ES-I3 (cell line): ENCODE results near the gene POLR2J.
"Not testable (repeated sequence)": the region's sequence is repeated elsewhere in the genome, so short reads cannot be mapped to it uniquely, and the experiment has no call there.

Experiments
- H3K36me3 ChIP-seq: 2 replicates; pipeline ENCODE4 v1.6.1; 2013; ENCODE audit warnings: mild to moderate bottlenecking, low read length, control low read depth, moderate library complexity; ENCODE audit not compliant: insufficient read depth
- H3K4me1 ChIP-seq: 2 replicates; pipeline ENCODE4 v1.6.1; 2013; ENCODE audit warnings: mild to moderate bottlenecking, control low read depth, low read length; ENCODE audit not compliant: insufficient read depth
- H3K9ac ChIP-seq: 2 replicates; pipeline ENCODE4 v1.6.1; 2013; ENCODE audit warnings: low read depth, mild to moderate bottlenecking, low read length, moderate library complexity
- H3K9me3 ChIP-seq: 2 replicates; pipeline ENCODE4 v1.6.1; 2013; ENCODE audit warnings: mild to moderate bottlenecking, low read length, moderate library complexity; ENCODE audit not compliant: control insufficient read depth, insufficient read depth

POLR2J gene

GRCh38 chr7:102478314-102479208 lies at the start of gene POLR2J:
TSS of gene POLR2J (minus strand) at chr7:102478922. CDS start at chr7:102478860, 62 bp downstream.
- H3K4me1 ChIP-seq, H3K9me3 ChIP-seq, H3K9ac ChIP-seq, H3K36me3 ChIP-seq: not testable (repeated sequence)

GRCh38 chr7:102527822-102528793 lies 49.4 kb upstream of the POLR2J start:
- not testable (repeated sequence) for H3K9ac ChIP-seq, H3K36me3 ChIP-seq, H3K9me3 ChIP-seq, H3K4me1 ChIP-seq

GRCh38 chr7:102527182-102527581 lies 48.5 kb upstream of the POLR2J start:
- not testable (repeated sequence) for H3K9me3 ChIP-seq, H3K4me1 ChIP-seq, H3K36me3 ChIP-seq, H3K9ac ChIP-seq

DNA sequence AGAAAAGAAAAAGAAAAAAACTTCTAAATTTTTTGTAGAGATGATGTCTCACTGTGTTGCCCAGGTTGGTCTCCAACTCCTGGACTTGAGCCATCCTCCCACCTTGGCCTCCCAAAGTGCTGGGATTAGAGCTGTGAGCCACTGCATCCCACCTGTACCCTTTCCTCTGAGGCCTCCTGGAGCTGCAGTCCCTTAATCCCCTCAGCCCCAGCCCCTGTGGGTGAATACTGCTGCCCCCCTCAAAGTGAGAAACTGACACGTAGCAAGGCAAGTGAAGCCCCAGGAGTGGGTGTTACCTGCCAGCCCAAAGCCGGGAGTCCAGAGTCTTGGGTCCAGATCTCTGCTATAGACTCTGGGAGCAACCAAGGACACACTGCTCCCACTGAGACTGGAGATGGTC lies 46.1 kb upstream of the POLR2J start:
- H3K9ac ChIP-seq, H3K9me3 ChIP-seq, H3K4me1 ChIP-seq, H3K36me3 ChIP-seq: not testable (repeated sequence)

- not testable (repeated sequence) for H3K9ac ChIP-seq, H3K4me1 ChIP-seq, H3K36me3 ChIP-seq, H3K9me3 ChIP-seq
Observed at GRCh38 chr7:102520797-102521196, 42.1 kb upstream of the POLR2J start.

DNA sequence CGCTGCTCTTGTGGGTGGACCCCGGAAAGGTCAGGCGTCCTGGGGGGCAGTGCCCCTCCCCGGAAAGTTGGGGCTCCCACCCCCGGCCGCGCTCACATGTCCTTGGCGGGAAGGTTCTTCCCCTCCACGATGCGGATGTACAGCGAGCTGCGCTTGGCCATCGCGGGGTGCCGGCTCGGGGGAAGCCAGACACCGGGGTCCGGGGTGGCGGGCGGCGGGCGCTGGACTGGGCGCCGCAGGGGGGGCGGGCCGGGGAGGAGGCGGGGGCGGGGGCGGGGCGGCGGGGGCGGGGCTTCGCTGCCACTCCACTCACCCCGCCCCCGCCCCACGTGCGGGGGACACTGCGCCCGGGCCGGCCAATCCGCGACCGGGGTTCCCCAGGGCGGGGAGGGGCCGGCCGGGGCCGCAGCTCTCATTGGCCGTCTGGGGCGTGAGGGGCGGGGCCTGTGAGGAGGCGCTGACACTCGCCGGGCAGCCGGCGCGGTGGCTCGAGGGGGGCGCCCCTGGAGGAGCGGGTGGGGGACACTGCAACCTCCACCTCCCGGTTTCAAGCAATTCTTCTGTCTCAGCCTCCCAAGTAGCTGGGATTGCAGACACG lies 38.9 kb upstream of the POLR2J start, which contains the start of gene RASA4B:
TSS of gene RASA4B (minus strand) at position 228 of the 598 bp plus-strand sequence. CDS start at position 161, 67 bp downstream.
- not testable (repeated sequence) for H3K4me1 ChIP-seq, H3K9ac ChIP-seq, H3K9me3 ChIP-seq, H3K36me3 ChIP-seq

- not testable (repeated sequence) for H3K9me3 ChIP-seq, H3K36me3 ChIP-seq, H3K9ac ChIP-seq, H3K4me1 ChIP-seq
Observed at GRCh38 chr7:102516951-102517350, 38.2 kb upstream of the POLR2J start.

- H3K9me3 ChIP-seq, H3K4me1 ChIP-seq, H3K9ac ChIP-seq, H3K36me3 ChIP-seq: not testable (repeated sequence)
Observed at GRCh38 chr7:102515889-102516288, 37.2 kb upstream of the POLR2J start.

DNA sequence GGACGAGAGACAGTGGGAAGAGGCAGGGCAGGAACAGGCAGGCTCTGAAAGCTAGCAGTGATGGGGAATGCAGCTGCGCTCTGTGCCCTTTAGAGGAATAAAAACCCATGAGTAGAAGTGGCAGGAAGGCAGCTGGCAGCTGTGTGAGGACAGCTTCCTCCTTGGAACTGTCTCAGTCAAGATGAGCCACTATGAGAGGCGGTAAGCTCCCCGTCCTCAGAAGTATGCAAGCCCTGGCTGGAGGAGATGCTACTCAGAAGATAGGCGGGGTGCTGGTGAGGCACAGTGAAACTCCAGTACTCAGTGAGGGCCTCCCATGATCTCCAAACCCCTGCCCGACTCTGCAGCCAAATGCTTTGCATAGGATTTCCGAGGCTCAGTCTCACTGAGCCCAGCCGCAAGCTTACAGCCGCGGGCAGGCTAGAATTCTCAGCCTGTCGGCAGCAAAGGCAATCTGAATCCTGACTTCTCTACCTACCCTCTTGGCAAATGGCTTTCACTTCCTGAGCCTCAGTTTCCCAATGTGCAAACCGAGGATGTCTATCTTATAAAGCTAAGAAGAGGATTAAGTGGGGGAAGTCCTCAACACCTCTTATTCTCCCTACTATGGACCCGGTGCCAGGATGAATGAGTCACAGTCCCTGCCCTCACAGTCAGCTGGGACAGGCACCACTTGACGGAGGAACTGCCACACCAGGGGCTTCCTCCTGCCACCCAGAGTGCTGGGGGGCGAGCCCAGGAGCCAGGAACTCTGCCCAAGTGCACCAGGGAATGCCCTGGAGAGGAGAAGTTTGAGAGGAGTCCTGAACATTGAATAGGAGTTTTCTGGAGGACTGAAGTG lies 36.4 kb upstream of the POLR2J start:
- not testable (repeated sequence) for H3K4me1 ChIP-seq, H3K36me3 ChIP-seq, H3K9me3 ChIP-seq, H3K9ac ChIP-seq

DNA sequence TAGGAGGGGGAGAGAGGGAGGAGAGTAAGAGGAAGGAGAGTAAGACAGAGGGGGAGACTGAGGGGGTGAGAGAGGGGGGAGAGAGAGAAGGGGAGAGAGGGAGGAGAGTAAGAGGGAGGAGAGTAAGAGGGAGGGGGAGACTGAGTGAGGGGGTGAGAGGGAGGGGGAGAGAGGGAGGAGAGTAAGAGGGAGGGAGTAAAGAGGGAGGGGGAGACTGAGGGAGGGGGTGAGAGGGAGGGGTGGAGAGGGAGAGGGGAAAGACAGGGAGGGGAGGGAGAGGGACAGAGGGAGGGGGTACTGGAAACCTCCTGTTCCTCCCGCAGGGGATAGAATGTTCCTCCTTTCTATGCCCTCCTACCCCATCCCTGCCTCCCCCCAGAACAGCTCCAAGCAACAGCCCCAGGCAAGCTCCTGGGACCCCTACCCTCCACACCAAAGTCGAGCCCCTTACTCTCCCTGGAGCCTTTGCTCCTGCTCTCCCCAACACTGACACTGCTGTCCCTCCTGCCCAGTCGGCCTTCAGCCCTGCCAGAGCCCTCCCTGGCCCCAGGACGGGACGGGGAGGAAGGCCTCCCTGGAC lies 34.0 kb upstream of the POLR2J start:
- not testable (repeated sequence) for H3K4me1 ChIP-seq, H3K9me3 ChIP-seq, H3K36me3 ChIP-seq, H3K9ac ChIP-seq

- H3K36me3 ChIP-seq, H3K9ac ChIP-seq, H3K4me1 ChIP-seq, H3K9me3 ChIP-seq: not testable (repeated sequence)
Observed at GRCh38 chr7:102511860-102512522, 33.3 kb upstream of the POLR2J start.

DNA sequence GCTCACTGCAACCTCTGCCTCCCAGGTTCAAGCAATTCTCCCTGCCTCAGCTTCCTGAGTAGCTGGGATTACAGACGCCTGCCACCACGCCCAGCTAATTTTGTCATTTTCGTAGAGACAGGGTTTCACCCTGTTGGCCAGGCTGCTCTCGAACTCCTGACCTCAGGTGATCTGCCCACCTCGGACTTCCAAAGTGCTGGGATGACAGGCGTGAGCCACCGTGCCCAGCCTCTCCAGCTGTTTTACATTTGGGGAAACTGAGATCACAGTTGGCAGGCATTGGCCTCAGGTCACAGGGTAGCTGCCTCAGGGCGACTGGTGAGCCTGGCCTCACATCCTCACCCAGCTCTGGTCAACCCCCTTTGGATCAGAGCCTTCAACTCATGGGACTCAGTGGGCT lies 31.9 kb upstream of the POLR2J start:
- H3K4me1 ChIP-seq, H3K9ac ChIP-seq, H3K36me3 ChIP-seq, H3K9me3 ChIP-seq: not testable (repeated sequence)

DNA sequence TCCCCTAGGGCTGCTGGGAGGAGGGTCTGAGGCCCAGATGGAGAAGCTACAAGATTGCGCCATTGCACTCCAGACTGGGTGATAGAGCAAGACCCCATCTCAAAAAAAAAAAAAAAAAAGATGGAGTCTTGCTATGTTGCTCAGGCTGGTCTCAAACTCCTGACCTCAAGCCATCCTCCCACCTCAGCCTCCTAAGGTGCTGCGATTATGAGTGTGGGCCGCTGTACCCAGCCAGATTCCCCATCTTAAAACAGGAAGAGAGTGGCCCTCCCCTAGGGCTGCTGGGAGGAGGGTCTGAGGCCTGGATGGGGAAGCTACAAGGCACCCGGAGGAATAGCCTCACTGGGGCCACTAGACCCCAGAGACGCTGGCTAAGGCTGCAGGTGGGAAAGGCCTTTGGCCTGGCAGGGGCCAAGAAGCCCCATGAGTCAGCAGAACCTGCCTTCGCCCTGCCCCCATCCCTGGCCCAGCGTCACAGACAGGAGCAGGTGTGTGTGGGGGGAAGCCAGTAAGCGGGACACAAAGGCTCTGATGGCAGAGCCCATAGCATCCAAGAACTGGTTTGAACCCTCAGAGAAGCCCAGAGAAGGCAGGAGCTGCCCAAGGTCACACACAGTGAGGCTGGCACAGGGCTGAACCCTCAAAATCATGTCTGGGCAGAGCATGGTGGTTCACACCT lies 28.8 kb upstream of the POLR2J start:
- not testable (repeated sequence) for H3K36me3 ChIP-seq, H3K9ac ChIP-seq, H3K4me1 ChIP-seq, H3K9me3 ChIP-seq
